HT1080 (cell line): Measurements from ENCODE around the gene NDUFA8. TPM values are rescaled to one million over a fixed set of nuclear protein-coding genes. Genes with fewer than 3 reads are reported as not detected.

Experiments used
- DNase-seq: peaks from one replicate; pipeline ENCODE4 v3.0.0-alpha.2; 2015; ENCODE audit warnings: low read depth
- total RNA-seq: library from RNA; depleted of rRNA; stranded (reverse); fragments of >200 nt; shearing (Covaris generic); gene quantifications from 2 replicates; pipeline ENCODE4 v1.2.3, GENCODE V29; 2014

NDUFA8 gene
- total RNA-seq, 1 experiment from 2014 or later = 76.1 TPM

DNA sequence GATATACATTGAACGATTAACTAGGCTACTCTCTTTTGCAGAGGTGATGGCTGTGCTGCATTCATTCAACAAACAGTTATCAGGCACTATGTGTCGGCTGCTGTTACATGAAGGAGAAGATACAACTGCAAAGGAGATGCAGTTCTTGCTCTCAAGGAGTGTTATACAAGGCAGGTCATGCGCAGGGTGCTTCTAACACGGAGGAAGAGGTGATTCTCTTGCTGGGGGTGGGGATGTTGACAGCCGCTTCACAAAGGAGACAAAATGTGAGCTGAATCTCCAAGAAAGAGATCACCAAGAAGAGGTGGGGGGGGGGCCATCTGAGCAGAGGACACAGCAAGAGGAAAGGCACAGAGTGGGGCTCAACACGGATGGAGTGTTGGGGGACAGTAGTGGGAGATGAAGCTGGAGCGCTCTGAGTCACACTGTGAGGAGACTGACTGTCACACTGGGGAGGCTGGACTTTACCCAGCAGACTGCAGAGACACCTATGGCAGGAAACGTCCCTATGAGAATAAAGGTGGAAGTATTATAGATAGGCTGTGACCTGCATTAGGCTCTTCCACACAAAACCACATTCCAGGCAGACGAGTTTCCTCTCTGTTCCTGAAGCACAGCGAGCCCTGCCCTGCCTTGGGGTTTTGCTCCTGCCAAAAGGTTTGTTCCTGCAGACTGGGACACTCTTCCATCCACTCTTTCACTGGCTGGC is 20.9 kb downstream of the NDUFA8 start:
- peak; percentile 37 for DNase-seq

DNA sequence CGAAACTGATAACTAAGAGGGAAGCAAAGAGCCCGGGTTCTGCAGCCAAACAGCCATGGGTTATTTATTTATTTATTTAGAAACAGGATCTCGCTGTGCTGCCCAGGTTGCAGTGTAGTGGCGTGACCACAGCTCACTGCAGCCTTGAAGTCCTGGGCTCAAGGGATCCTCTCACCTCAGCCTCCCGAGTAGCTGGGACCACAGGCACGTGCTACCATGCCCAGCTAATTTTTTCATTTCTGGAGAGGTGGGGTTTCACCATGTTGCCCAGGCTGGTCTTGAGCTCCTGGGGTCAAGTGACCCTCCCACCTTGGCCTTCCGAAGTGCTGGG is 24.1 kb downstream of the NDUFA8 start:
- no peak for DNase-seq

DNA sequence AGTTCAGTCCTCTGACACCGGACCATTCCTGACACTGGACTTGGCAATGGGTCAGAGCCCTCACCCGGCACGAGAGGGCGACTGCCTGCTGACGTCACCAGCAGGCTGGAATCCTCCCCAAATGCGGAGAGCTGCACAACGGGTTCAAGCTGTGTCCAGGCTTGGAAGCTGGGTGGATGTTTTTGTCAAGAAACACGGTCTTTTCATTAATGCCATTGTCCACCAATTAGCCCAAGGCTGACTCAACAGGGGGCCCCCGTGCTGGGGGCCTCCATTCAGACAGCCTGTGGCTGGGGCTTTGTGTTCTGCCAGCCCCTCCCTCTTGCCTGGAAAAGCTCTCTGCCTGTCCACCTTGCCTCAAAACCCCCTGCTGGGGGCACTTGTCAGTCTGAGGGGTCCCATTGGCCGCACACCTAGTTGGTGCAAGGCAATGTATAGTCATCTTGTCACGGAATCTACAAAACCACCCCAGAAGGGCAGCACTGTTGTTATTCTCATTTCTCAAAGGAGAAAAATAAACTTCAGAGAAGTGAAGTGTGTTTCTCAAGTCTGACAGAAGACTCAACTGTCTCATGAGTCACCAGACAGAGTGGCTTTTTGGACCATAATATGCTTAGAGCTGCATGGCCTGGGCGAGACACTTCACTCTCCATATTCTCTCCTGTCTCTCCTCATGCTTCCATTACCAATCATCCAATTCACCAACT is 24.6 kb downstream of the NDUFA8 start:
- no peak for DNase-seq

DNA sequence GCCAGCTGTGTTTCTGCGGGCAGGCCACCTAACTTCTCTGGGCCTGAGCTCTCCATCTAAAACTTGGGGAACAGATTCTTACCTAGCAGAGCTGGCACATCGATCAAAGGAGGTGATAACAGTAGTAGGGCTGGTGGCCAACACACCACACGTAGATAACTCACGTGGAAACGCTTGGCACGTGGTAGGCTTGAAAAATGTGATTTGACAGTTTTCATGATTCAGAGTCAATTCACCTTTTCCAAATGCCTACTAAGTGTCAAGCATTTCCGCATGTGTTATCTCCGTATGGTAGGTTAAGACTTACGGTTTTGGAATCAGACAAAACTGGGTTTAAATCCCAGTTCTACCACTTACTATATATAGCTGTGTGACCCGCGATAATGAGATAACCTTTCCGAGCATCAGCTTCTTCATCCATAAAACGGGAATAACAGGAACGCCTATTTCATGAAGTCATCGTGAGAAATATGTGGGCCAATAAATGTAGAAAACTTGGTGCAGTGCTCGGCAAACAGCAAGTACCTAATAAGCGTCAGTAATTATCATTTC is 25.5 kb downstream of the NDUFA8 start:
- DNase-seq = no peak

DNA sequence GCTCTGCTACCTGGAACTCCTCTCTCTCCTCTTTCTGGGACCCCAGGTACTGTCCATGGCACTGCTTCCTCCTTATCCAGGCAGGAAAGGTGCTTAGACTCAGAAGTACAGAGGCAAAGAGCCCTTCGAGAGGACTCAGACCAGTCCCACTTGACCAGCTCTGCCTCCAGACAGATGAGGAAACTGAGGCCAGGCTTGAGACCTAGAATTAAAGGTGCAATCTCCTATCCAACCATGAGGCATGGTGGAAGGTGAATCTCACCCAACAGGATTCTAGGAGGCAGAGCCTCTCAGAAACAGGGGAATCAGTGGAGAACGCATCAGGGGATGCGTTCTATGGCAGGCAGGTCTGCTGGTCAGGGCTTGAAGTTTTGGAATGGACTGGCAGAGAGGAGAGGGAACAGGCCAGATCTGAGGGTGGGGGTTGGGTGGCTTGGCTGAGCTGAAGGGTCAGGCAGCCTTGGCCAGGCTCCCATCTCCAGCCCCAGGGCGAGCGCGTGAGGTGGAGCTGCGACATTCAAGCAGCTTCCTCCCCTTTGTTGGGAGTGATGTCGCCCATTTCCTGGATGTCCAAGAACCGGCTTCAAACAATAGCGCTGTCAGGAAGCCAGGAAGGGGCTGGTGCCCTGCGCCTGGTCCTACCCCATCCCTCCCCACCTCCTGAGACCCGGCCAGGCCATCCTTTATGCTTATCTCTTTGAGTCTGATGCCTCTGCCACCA is 26.2 kb downstream of the NDUFA8 start:
- DNase-seq = no peak

DNA sequence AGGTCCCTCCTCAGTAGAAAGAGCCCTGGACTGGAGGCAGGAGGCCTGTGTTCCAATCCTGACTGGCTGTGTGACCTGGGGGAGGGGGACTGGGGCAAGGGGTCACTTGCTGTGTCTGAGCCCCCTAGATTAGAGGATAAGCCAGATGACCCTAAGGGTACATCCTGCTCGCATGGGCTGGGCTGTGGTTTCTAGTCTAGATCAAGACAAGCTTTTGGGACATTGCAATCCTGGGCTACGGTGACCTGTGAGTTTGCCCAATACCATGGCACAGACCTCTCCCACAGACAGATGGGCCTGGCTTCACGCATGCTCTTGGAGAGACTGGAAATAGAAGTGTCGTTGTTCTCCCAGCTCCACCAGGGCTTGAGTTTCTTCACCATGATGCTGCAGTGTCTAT is 27.0 kb downstream of the NDUFA8 start:
- no peak for DNase-seq

DNA sequence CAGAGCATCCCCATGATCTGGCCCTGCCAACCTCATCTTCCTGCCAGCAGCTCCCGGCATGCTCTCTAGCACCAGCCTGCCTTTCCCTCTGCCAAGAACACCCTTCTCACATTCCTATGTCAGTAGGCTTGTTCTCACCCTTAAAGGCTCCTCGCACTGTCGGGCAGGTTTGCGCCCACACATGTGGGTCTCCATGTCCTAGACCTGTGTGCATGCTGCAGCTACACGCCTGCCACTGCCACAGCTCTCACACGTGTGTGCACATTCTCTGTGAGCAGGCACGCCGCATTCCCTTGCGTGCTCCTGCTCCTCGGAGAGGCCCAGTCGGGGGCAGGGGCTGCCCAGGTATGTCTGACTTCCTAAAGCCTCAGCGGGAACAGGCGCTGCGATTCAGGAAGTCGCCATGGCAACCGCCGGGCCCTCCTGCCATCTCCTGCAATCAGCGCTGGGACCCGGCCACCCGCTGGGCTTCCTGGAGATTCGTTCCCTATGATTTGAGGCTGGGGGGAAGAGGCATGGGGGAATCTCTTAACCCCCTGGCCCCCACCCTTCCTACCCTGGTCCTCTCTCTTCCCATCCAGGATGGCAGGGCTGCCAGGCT is 28.1 kb downstream of the NDUFA8 start:
- no peak for DNase-seq

DNA sequence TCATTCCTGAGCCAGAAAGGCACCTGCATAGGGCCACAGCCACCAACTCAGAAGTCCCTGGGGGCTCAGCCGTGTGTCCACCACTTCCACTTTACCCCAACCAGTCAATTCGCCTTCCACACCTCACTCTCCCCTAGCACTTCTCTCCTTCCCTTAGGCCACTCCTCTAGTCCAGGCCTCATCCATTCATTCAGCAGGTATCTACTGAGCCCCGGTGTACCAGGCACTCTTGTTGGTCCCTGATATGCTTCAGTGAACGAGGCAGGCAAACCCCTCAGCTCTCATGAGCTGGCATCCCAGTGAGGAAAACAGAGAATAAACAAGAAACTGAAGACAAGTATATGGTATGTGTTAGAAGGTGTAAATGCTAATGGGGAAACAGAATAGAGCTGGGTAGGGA is 28.7 kb downstream of the NDUFA8 start:
- no peak for DNase-seq

DNA sequence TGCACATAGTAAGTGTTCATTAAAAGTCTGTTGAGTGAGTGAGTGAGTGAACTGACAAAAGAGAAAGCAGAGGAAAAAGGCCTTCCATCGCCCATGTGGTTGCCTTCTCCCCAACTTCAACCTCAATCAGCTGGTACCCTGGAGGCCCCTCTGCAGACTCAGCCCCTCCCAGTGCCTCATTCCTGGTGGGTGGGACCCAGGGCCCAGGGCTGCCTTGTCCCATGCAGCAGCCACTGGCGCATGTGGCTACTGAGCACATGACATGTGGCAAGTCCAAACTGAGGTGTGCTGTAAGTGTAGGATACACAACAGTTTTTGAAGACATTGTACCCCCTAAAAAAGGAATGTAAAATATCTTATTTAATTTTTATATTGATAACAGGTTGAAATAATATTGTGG is 29.6 kb downstream of the NDUFA8 start:
- no peak for DNase-seq

DNA sequence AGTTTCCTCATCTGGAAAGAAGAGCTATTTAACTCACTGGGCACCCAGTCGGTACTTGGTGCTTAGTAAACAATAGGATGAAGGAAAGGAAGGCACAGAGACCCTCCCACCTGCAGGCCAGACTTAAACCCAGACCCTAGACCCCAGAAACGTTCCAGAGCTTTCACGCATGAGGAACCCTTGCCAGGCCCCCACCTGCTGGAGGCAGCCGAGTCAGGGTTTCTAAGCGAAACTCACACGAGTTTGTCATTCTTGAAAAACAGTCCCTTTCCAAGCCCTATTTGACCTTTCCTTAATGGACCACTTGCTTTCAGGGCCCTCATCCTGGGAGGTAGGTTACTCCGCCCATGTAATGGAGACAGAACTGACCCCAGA is 30.6 kb downstream of the NDUFA8 start:
- DNase-seq = no peak

DNA sequence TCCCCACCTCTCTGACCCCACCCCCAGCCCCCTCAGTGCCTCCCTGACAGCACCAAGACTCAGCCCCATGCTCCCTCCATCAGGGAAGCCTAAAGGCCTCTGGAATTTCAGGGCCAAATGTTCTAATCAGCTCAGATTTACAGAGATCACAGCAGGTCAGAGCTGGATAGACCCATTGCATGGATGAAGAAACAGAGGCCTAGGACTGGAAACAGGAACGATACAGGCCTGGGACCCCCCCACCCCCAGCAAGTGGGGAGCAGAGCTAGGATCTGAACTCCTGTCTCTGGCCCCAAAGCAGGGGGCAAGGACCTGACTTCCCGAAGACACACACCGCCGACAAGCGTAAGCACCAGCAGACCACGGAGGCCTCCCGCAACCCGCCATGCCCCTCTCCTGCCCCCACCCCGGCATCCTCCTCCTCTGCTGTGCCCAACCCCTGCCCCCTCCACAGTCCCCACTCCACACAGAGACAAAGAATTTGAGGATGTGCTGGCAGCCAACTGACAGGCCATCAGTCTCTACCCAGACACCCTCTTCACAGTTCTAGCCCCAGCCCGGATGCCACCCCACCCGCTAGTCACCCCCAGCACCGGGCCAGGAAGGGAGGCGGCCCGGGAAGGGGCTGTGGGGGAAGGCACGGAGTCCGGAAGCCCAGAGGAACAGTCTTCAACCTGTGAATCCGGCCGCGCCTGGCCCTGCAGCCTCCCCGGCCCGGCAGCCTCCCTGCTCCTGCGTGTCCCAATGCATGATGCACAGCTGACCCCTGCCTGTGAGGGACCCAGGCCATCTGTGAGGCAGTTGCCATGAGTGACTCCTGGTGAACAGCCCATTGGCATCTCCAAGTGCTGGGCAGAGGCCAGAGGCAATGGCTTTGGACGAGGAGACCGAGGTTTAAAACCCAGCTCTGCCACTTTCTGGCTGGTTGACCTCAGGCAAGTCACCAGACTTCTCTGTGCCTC is 31.3 kb downstream of the NDUFA8 start:
- no peak for DNase-seq

DNA sequence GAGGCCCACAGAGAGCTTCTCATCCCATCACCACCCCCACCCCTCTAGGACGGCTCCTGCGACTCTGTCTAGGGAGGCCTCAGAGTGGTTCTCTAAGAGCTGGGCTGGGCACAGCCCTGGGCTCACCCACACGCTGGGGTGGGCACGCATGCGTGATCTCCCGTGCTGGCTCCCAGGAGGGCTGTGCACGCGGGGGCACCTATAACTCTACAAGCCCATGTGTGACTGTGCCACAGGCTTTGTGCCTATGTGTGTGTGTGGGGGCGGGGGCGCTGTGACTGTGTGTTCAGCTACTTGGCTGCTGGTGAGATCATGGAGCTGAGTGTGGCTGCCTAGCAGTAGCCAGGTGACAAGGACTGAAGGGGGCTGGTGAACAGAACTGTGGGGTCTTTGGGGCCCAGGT is 32.2 kb downstream of the NDUFA8 start:
- no peak for DNase-seq

DNA sequence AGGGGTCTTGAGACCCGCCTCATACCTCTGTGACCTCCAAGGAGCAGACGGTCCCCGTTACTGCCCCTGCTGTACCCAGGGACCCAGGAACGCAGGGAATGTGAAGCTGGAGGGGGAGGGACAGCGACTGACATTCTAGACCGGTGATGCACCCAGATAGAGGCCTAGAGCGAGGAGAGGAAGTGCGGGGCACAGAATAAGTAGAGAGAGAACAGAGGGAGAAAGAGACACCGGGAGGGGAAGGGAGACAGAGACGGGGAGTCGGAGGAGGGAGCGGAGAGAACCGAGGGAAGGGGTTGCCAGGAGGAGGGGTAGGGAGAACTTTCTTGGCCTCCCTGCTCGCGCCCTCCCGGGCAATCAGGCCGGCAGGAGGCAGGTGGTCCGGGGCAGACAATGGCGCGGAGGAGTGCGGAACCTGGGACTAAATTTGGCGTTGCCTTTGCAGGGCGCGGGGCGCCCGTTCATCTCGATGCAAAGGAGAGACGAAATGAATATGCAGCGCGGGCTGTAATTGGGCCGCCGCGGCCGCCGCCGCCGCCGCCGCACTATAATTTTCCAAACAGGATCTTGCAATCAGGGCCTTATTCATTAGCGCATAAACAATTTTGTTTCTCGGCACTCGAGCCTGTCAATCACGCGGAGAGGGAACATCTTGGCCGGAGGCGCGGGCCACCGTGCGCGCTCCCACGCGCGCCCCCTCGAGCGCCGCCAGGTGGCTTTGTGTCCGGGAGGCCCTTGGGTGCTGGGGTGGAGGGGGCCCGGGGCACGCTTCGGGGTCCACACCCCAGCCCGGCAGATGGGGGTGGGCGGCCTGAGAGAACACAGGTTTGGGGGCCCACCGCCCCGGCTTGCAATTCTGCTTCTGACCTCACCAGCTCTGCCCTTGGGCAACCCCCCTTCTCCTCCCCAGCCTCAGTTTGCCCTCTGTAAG is 33.0 kb downstream of the NDUFA8 start:
- DNase-seq = no peak

DNA sequence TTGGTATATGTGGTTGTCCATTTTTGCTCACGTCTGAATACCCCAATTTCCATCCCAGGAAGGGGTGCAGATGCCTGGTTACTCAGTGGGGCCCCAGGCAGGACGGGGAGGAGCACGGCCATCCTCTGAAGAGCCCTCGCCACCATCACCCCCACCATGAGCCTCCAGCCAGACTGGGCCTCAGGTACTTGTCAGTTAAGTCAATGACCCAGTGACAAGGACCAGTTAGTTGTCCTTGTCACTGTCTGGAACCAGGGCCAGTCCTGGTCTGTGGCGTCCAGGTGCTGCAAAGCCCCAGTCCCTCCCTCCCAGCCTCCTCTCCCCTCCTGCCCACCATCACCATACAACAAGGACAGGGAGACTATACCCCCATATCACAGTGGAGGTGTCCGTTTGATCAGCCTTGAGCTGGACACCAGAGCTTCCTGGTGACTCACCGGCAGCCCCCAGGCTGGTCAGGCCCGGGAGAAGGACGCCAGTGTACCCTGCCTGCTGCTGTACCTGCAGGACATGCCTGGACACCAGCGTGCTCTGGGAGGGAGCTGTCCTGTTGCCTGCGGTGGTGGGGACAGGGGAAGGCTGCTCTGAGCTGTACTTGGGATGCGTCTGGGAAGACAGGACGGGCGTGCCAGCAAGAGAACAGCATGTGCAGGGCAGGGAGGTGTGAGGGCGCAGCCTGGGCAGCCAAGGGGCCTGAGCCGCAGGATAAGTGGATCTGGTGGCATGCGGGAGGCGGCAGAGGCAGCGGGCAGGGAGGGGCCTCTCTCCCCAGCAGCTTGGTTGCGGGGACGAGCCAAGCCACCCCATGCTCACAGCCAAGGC is 33.9 kb downstream of the NDUFA8 start:
- DNase-seq = peak; percentile 39

DNA sequence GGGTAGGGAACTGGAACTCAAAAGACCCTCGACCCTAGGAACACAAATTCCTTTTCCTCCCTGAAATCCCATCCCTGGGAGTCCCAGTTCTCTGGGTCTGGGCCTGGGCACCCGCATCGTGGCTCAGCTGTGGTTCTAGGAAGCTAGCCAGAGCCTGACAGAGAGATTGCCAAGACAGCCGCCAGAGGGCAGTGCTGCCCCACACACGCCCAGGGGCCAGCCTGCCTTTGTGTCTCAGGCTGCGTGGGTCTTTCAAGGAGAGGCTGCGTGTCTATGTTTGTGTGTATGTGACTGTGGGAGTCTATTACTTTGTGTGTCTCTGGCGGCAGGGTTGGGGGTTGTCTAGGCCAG is 34.4 kb downstream of the NDUFA8 start:
- peak; percentile 74 for DNase-seq

DNA sequence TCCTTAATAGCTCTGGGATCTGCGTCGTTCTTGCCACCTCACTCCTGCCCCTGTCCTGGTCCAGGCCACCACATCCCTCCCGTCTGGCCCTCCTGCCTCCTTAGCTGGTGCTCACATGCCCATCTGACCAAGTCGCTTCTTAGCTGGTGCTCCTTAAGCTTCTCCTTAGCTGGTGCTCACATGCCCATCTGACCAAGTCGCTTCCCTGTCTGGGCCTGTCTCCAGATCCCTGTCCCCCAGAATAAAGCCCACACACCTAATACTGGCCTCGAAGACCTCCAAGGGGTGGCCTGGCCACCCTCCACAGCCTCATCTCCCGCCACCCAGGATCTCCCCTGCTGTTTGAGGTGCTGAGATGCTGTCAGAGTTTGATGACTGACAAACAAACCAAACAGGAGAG is 35.1 kb downstream of the NDUFA8 start:
- DNase-seq = no peak

DNA sequence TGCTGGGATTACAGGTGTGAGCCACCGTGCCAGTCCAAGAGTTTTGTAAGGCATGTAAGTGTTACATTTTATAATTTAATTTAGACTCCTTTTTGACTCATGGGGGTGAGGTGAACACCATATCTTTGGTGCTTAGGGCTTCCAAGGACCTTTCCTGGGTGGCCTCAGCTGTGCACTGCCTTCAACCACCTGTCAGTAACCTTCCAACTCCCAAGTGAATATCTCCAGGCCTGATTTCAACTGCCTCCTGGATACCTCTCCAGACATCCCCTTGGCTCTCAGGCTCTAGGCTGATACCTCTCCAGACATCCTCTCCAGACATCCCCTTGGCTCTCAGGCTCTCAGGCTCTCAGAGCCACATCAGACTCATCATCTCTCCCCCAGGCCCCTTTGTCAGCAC is 35.5 kb downstream of the NDUFA8 start:
- DNase-seq = no peak

DNA sequence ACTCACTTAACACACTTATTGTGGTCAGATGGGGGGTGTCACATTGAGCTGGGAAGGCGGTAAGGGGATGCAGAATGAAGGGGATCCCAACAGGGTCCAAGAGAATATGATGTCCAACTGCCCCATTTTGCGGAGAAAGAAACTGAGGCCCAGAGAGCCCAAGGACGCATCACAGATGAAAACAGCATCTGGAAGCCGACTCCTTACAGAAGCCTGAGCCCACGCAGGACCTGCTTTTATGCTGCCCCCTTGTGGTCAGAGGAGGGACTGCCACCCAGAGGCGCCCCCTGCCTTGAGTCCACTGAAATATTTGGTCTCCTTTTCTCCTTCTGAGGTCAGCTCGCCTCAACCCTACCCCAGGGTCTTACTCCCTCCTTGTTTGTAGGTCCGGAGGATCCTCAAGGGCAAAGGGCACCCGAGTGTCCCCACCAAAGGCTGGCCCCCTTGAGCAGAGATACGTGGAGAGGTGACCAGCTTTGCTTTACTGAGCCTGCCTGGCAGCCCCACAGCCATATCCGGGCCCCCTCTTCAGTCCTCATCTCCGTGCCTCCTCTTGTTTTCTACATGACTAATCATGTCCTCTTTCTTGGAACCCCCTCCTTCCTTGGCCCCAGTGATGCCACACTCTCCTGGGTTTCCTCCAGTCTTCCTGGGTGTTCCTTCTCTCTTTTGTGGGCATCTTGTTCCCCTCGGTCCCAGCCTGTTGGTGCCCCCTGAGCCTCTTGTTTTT is 36.5 kb downstream of the NDUFA8 start:
- peak; percentile 73 for DNase-seq
